H1 (cell line): Measurements from ENCODE around the gene PHACTR1. TPM values are rescaled to one million over a fixed set of nuclear protein-coding genes. Genes with fewer than 3 reads are reported as not detected.

Experiments used
- TAF7 ChIP-seq: optimal IDR thresholded peaks from 2 replicates; pipeline ENCODE3; 2011; ENCODE audit warnings: low read depth, mild to moderate bottlenecking, inconsistent platforms, low read length, moderate library complexity, borderline replicate concordance
- polyA plus RNA-seq, 7 experiments: library from polyadenylated mRNA; depleted of rRNA in 3 of 7; stranded (reverse) in 5 of 7; unstranded in 2 of 7; fragments of >200 nt in 5 of 7; fragments of 200-250 nt in 2 of 7; gene quantifications; 1 replicate in 5 of 7; 2 replicates in 1 of 7; 4 replicates in 1 of 7; pipeline versions ENCODE4 v1.2.1 to v1.2.3, GENCODE V29; 2011 to 2013; ENCODE audit warnings: missing spikeins in 2 of 7, mixed read lengths in 2 of 7
- total RNA-seq: library from RNA; stranded (reverse); fragmentation: NEBNext Ultra II Directional; extraction: Animal tissue kit (Norgen Biotek cat#: 25700); gene quantifications from 2 replicates; pipeline ENCODE4 v1.2.1, GENCODE V29; 2021

The PHACTR1 gene
- total and polyA plus RNA-seq, 2 of the 8 experiments (the other 6 are each of a cell fraction or from before 2014, with no cell fraction given): 3.9 to 17.1 TPM

GRCh38 chr6:13172291-13172690, 455.7 kb downstream of the PHACTR1 start (continued):
- TF ChIP-seq TAF7: no peak
